HG03039 (cell line): ENCODE measurements around the gene GOLGA6L2.
"Not testable (repeated sequence)": the region's sequence is repeated elsewhere in the genome, so short reads cannot be mapped to it uniquely, and the experiment has no call there.

Experiments used
- ATAC-seq: cut with Tn5 transposase; IDR thresholded peaks from one replicate; pipeline ENCODE4 v1.9.1; 2021; ENCODE audit warnings: mild to moderate bottlenecking, moderate library complexity; ENCODE audit not compliant: unreplicated experiment

The GOLGA6L2 gene

DNA sequence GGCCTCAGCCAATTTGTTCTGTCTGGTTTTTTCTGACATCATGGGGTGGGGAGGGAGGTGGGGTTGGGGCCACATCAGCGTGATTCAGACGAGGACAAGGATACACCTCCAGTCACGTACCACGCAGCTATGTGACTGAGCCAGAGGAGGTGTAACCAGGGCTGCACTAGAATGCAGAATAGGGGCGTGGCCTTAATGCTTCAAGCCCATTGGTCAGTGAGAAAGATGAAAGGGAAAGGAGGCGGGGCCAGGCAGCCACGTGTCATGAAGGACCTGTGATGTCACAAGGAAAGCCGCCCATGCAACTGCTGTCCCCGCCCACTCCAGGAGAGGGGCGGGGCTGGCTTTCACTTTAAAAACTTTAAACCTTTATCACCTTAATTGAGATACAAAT is at the start of gene GOLGA6L2:
GOLGA6L2 (minus strand) TSS at position 137 of the 394 bp plus-strand sequence; CDS start at position 75, 62 bp downstream.
- no peak for ATAC-seq

DNA sequence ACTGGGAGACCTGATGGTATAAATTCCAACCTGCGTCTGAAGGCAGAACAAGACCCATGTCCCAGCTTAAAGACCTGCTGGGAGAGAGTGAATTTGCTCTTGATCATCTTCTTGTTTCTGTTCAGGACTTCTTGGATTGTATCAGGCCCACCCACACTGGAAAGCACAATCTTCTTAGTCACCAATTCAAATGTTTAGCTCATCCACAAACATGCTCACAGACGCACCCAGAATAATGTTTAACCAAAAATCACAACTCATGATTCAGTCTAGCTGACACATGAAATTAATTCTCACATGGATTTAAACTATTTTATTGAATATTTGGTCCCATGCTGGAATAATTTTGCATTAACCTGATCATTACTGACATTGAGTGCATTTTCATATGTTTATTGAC is 37.8 kb upstream of the GOLGA6L2 start:
- no peak for ATAC-seq

GRCh38 chr15:23483821-23484299 is 36.8 kb upstream of the GOLGA6L2 start:
- ATAC-seq, result no peak

DNA sequence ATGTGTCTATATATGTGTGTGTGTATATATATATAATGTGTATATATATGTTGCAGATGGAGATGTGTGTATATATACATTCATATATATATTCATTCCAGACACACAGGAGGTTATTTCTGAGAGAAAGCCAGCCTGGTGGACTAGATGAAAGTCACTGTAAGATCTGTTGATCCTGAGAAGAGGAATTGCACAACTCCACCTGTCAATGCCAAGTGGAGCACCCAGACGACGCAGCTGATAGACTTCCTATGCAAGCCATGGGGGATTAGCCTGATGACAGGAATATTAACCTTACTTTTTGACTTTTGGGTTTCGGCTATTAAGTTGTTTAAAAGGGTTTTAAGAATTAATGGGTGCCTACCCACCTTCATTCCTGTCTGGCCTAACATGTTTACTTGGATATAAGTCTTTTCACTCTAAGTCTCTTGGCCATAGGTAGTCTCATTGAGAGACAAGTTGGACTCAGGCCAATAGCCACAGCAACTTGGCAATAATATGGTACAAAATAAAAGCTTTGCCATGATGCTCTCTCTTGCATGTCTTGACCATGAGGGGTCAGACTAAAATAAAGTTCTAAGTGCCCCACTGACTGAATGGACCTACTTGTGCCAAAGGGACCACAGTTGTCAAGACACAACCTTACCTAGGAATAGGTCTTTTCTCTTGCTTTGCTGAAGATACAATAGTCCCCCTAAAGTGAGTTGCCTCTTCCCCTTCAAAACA is 35.9 kb upstream of the GOLGA6L2 start:
- ATAC-seq, result no peak

DNA sequence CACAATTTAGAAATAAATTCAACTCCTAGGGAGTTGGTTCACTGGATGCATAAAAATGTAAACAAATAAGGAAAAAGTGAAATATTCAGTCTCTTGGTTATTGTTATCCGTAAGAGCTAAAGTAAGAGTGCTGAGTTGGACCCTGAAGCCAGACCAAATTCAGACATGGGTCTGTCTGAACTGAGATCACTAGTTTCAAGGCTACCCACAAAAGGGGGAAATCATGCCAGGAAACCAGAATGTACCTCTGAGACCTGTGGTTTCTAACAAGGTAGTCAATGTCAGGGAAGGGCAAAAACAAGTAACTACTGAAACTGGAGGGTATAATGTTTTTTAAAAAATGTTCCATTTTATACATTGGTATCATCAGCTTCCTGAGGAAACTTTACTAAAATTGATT is 35.2 kb upstream of the GOLGA6L2 start:
- ATAC-seq, result no peak

DNA sequence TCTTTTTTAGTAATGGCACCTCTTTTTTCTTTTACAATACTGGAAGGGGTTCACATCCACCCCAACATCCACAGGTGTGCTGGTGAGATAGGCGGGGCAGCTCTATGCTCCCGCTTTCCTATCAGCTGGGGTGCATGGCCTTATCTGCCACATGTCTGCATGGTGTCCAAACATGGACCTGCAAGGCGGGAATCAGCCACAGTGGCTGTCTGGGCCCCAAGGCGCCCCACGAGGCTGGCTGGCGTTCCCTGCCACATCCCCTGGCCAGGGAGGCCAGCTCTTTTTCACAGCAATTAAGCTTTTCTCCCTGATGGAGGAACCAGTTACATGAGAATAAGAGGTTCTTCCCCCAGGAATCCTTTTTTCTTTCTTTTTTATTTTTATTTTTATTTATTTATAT is 30.9 kb upstream of the GOLGA6L2 start:
- no peak for ATAC-seq

GRCh38 chr15:23472678-23473077 is 25.6 kb upstream of the GOLGA6L2 start:
- ATAC-seq, result no peak

- no peak for ATAC-seq
Measured at GRCh38 chr15:23472033-23472432, 25.0 kb upstream of the GOLGA6L2 start.

GRCh38 chr15:23467110-23467600 is 20.1 kb upstream of the GOLGA6L2 start:
- no peak for ATAC-seq

GRCh38 chr15:23457890-23458289 is 10.8 kb upstream of the GOLGA6L2 start:
- no peak for ATAC-seq

- ATAC-seq, result no peak
Measured at GRCh38 chr15:23446215-23447106, 582 bp downstream of the GOLGA6L2 start.

DNA sequence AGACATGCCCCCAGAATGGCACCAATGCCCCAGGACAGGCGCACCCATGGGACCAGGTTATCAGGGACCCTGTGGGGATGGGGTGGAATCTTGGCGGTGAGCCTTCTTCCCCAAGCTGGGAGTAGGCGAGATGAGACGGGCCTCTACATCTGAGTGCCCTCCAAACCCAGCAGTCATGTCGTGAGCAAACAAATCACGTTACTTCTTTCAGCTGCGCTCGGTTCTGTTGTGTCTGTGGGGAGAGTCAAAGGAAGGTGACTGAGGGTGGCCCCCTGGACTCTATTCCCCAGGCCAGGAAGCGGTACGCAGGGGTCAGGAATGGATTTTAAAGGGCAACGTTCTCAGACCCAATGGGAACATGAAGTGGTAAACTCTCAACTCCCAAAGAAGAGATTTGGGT is 2.8 kb downstream of the GOLGA6L2 start:
- no peak for ATAC-seq

GRCh38 chr15:23441204-23441603 is 5.8 kb downstream of the GOLGA6L2 start:
- ATAC-seq, result no peak

DNA sequence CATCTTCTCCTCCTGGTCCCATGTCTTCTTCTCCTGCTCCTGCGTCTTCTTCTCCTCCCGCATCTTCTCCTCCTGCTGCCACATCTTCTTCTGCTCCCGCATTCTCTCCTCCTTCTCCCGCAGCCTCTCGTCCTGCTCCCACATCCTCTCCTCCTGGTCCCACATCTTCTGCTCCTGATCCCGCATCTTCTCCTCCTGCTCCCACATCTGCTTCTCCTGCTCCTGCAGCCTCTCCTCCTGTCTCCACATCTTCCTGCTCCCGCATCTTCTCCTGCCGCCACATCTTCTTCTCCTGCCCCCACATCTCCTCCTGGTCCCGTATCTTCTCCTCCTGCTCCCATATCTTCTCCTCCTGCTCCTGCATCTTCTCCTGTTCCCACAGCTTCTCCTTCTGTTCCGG is 6.4 kb downstream of the GOLGA6L2 start:
- ATAC-seq, result no peak

- no peak for ATAC-seq
Measured at GRCh38 chr15:23439513-23439912, 7.5 kb downstream of the GOLGA6L2 start.

GRCh38 chr15:23438816-23439466 is 8.1 kb downstream of the GOLGA6L2 start:
- no peak for ATAC-seq

GRCh38 chr15:23437673-23438072 is 9.4 kb downstream of the GOLGA6L2 start:
- no peak for ATAC-seq

DNA sequence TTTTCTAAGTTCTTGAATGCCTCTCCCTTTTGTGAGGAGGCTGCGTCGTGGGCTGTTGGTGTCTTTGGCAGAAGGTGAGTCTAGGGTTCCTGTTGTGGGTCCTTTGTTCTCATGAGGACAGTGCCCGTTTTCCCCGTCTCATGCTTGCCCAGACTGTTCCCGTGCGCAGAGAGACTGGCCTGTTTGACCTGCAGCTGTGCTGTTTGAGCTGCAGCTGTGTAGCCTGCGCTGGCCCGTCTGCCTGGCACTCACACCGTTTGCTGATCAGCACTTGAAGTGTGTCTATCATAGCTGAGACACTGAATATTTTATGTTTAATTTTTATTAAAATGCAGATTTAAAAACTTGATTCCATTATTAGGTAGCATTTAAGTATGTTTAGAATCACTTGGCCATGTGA is 9.9 kb downstream of the GOLGA6L2 start:
- ATAC-seq, result no peak

GRCh38 chr15:23436421-23436820 is 10.6 kb downstream of the GOLGA6L2 start:
- ATAC-seq, result no peak

- not testable (repeated sequence) for ATAC-seq
Measured at GRCh38 chr15:23434699-23435098, 12.3 kb downstream of the GOLGA6L2 start.

- not testable (repeated sequence) for ATAC-seq
Measured at GRCh38 chr15:23425327-23425726, 21.7 kb downstream of the GOLGA6L2 start.
